Gastrocnemius medialis (tissue), 4 donors: ENCODE results near the gene USP46.

Experiments
- CTCF ChIP-seq, 5 experiments: fragments of 450-650 bp in 3 of 5; fragments of 200-600 bp in 2 of 5; sonication (generic) in 2 of 5; IDR thresholded peaks in 4 of 5; conservative IDR thresholded peaks in 1 of 5; 1 replicate in 4 of 5; 2 replicates in 1 of 5; pipeline ENCODE4 v1.5.1; 2016 to 2019; ENCODE audit warnings: antibody characterized with exemption in 5 of 5, mild to moderate bottlenecking in 3 of 5, moderate library complexity in 3 of 5
- POLR2A ChIP-seq, 2 donors: fragments of 450-650 bp; IDR thresholded peaks; one replicate each; pipeline ENCODE4 v1.6.1; 2017; ENCODE audit warnings: antibody characterized with exemption in 2 of 2, mild to moderate bottlenecking in 2 of 2, moderate library complexity in 2 of 2

GRCh38 chr4:52635560-52635959, 23.5 kb downstream of the USP46 start:
- TF ChIP-seq CTCF (IDR thresholded peaks at IDR 0.05 in 4 of 5, conservative IDR thresholded peaks at IDR 0.05 in 1 of 5), result no peak
- no peak for TF ChIP-seq POLR2A (IDR thresholded peaks at IDR 0.05)
